Measurements from ENCODE around the gene BHLHE41.

The BHLHE41 gene

GRCh38 chr12:26134540-26134939 is 9.7 kb upstream of the BHLHE41 start:
- no peak for DNase-seq (ENCODE audit: low read depth in 2 of 2)

GRCh38 chr12:26133521-26133920 is 8.7 kb upstream of the BHLHE41 start:
- no peak for DNase-seq (ENCODE audit: low read depth in 2 of 2)

- DNase-seq (ENCODE audit: low read depth in 2 of 2) = no peak
Observed at GRCh38 chr12:26132866-26133265, 8.0 kb upstream of the BHLHE41 start.

- DNase-seq (ENCODE audit: low read depth in 2 of 2) = no peak
Observed at GRCh38 chr12:26131936-26132335, 7.1 kb upstream of the BHLHE41 start.

- DNase-seq (ENCODE audit: low read depth in 2 of 2) = no peak
Observed at GRCh38 chr12:26130728-26131127, 5.9 kb upstream of the BHLHE41 start.

- DNase-seq (ENCODE audit: low read depth in 2 of 2) = no peak
Observed at GRCh38 chr12:26128168-26128567, 3.3 kb upstream of the BHLHE41 start.

- DNase-seq (ENCODE audit: low read depth in 2 of 2) = no peak
Observed at GRCh38 chr12:26127404-26127803, 2.6 kb upstream of the BHLHE41 start.

- DNase-seq (ENCODE audit: low read depth in 2 of 2) = peak in 1 of 2 experiments; percentile 24
Observed at GRCh38 chr12:26126340-26127284, 1.8 kb upstream of the BHLHE41 start.

- DNase-seq (ENCODE audit: low read depth in 2 of 2) = peak in 1 of 2 experiments; percentile 28
Observed at GRCh38 chr12:26125400-26126339, 833 bp upstream of the BHLHE41 start.

GRCh38 chr12:26123482-26123980 is 1.3 kb downstream of the BHLHE41 start:
- DNase-seq (ENCODE audit: low read depth in 2 of 2) = no peak

GRCh38 chr12:26122681-26123481 is 2.0 kb downstream of the BHLHE41 start:
- DNase-seq (ENCODE audit: low read depth in 2 of 2) = peak in 1 of 2 experiments; percentile 11

GRCh38 chr12:26122061-26122680 is 2.7 kb downstream of the BHLHE41 start:
- DNase-seq (ENCODE audit: low read depth in 2 of 2) = peak in 1 of 2 experiments; percentile 8

GRCh38 chr12:26121323-26122060 is 3.3 kb downstream of the BHLHE41 start:
- DNase-seq (ENCODE audit: low read depth in 2 of 2) = no peak

- DNase-seq (ENCODE audit: low read depth in 2 of 2) = no peak
Observed at GRCh38 chr12:26120561-26121274, 4.1 kb downstream of the BHLHE41 start.

GRCh38 chr12:26119391-26119989 is 5.3 kb downstream of the BHLHE41 start:
- no peak for DNase-seq (ENCODE audit: low read depth in 2 of 2)

- no peak for DNase-seq (ENCODE audit: low read depth in 2 of 2)
Observed at GRCh38 chr12:26118308-26118707, 6.5 kb downstream of the BHLHE41 start.

GRCh38 chr12:26116829-26117715 is 7.8 kb downstream of the BHLHE41 start:
- DNase-seq (ENCODE audit: low read depth in 2 of 2) = no peak
